Stimulated activated naive CD4-positive, alpha-beta T cell treated with Interleukin-2 at 50 U/mL for 16 hours (primary cell): ENCODE data around the gene ANXA11.
A peak's percentile ranks its signal among the peaks of the same experiment; 100 is the strongest.
"Not testable (repeated sequence)": the region's sequence is repeated elsewhere in the genome, so short reads cannot be mapped to it uniquely, and the experiment has no call there.

Experiments used
- DNase-seq: peaks from one replicate; lab custom pipeline; 2025; lab: John Stamatoyannopoulos, UW

Gene ANXA11

DNA sequence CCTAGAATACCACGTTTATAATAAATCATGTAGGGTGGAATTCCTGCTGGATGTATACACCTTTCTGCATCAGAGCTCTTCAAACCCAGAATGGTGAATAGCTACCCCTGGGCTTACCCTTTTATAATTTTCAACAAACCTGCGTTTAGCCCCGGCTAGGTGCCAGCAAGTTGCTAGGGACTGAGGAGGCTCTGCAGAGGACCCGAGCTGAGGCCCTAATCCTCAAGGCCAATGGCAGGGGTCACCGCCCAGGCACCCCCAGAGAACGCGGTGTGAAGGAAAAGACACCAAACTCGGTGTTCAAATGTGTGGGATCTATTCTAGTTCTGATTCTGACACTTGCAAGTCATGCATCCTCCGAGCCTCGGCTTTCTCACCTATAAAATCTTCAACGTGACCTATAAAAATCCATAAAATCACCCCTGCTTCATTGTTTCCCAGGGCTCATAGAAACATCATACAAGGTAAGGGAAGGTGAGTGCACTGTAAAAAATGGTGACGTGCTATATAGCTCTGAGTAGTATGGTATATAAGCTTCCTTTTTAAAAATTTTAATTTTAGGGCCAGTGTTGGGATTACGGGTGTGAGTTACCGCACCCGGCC, 2.5 kb upstream of the ANXA11 start:
- DNase-seq, result no peak

DNA sequence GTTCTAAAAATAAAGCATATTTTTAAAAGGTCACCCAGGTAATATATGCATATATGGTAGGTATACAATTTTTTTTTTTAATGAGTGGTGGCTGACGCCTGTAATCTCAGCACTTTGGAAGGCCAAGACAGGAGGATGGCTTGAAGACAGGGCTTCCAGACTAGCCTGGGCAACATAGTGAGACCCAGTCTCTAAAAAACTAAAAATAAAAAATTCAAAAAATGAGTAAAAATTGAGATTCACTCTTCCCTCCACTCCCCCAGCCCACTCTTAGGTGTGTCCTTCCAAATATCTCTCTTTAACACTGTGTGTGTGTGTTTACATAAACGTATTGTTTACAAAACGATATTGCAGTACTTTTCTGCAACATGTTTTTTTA, 929 bp upstream of the ANXA11 start:
- no peak for DNase-seq

DNA sequence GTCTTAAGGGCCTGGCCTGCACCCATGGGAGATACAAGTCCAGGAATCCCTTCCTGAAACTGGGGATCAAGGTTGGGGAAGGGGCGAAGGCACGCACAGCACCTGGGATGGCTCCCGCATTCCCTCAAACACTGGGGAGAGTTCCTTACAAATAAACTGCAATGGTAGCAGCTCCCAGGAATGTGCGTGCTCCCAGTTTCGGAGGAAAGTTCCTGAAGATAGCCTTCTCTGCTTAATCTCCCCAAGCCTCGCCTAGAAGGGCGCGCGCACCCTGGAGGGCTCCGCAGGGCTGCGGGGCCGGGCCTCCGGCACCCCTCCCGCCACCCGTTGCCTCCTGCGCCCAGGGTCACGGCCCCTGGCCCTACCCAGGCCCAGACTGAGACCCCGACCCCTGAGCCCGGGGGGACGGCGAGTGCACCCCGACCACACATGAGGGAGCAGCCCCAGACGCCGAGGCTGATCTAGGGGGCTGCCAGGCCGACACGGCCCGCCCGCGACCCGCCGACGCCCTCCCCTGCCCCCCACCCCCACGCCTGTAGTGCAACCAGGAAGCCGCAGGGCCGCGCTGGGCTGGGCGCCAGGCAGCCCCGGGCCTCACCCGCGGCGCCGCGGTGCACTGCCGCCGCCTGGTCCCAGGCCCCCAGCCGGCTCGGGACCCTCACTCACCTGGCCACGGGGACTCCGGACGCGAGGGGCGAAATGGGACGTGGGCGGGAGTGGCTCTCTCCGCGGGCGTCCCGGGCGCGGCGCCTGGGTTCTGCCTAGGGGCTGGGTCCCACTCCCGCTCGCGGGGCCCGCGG, 460 bp downstream of the ANXA11 start:
- DNase-seq, result peak; percentile 37

DNA sequence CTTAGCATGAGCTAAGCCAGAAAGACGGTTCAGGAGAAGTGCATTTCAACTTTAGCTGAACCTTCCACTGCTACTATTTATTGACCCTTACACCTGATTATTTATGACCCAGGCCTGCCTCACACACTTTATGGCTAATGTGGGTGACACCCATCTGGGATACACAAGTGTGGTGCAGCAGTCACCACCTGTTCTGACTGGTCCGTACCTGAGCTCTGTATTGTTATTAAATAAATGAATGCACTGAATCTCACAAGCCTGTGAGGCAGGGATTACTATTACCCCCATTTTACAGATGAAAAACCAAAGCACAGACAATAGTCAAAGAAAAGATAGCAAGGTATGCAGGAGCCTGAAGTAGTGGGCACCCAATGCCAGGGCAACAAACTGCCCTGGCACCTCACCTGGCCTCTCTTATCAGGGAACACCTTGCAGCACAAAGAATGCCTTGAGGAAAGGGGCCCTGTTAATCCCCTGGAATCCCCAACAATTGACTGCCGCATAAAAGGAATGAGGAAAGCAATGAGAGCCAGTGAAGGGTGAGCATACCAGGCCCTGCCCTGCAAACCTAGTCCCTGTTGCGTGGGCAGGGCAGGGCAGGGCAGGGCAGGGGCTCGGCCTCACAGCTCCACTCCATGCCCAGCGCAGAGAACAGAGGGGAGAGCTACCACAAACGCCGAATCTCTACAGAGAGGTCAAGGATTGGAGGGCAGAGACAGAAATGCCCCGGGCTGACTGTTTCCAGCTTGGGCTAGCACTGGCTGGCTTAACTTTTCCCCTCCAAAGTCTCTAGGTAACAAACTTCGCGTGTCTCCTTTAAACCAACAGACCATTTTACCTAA, 1.3 kb downstream of the ANXA11 start:
- DNase-seq, result no peak

DNA sequence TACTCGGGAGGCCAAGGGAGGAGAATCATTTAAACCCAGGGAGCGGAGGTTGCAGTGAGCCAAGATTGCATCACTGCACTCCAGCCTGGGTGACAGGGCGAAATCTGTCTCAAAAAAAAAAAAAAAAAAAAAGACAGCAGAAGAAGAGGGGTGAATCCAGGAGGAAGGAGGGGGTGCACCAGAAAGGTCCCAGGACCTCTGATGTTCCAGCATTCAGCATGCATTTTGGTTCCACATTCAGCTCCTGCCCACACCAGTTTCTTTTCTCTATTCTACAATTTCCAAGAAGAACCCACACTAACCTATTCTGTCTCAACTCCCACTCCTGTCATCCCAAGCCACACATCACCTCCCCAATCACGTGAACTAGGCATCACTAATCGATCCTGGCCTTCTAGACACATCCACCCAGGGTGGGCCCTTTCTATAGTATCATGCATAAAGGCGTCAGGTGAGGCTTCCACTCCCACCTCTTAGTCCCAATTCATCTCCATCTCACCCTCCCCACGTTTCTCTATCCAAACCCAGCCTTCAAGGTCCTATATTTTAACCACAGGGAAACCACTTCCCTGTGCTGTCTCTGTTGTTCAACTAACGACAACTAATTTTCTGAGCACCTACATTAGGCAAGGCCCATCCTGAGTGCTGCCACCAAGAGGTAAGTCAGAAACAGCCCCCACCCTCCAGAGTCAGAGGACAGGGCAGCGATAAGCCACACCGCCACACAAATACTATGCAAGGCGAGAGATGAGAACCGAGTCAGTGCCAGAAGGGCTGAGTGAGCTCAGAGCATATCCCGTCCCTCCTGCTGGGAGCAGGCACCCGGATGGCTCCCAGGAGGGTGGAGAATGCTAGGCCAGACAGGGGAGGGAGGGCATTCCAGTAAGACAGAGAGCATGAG, 2.2 kb downstream of the ANXA11 start:
- peak; percentile 67 for DNase-seq

DNA sequence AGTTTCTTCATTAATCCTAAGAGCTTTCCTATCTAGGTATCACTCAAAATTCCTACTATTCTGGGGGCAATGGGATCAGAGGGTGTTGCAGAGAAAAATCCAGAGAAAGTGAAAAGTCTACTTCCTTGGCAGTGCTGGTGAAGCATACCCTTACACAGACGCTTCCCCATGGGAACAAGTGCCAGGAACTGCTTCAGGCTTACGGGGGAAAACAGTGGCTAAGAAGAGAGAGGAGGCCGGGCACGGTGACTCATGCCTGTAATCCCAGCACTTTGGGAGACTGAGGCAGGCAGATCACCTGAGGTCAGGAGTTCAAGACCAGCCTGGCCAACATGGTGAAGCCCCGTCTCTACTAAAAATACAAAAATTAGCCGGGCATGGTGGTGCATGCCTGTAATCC, 2.8 kb downstream of the ANXA11 start:
- not testable (repeated sequence) for DNase-seq

DNA sequence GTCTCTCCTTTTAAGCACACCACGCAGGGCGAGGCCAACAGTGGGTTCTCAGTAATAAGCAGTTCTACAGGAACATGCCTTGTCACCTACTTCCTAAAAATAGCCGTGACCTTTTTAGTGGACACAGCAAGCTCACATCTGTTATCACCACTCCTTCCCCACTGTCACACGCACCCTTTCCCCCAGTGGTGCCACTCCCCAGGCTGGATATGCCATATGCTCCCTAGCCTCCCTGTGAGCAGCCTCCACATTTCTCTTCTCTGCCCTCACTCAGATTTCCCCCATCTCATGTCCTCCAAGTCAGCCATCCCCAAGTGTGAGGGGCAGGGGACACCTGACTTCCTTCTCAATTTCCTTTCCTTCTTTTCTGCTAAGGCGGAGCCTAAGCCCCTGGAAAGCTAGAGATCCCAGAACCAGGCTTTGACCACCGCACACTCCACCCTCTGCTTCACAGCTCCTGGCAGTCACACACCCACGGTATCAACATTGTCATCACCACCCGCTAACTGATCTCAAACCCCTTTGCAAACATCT, 3.7 kb downstream of the ANXA11 start:
- no peak for DNase-seq

DNA sequence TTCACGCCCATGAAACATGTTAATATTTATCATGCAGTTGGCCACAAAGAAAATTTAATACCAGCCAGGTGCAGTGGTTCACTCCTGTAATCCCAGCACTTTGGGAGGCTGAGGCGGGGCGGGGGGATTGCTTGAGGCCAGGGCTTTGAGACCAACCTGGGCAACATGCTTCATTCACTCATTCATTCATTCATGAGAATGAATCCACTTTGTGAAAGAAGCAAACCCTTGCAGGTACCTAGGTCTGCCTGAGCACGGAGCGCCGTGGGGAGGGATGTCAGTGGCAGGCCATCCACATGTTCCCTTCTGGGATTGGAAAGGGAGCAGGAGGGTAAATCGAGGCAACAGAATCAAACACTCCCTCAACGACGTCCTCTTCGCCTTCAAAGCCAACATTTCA, 4.7 kb downstream of the ANXA11 start:
- no peak for DNase-seq

DNA sequence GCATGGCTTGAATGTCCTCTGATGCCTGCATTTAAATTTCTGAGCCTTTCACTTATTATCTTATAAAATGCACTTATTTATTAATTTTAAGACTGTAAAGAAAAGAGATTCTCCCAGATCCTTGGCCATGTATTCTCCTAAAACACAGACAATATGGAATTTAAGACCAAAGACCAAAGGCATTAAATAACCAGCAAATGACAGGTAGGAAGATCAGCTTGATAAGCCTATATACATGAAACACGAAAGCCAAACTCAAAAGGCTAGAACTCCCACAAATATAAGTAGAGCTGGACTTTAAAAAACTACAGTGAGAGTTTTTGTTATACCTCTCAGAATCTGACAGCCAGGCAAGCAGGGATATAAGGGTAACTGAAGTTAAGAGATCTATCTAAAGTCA, 5.1 kb downstream of the ANXA11 start:
- no peak for DNase-seq

DNA sequence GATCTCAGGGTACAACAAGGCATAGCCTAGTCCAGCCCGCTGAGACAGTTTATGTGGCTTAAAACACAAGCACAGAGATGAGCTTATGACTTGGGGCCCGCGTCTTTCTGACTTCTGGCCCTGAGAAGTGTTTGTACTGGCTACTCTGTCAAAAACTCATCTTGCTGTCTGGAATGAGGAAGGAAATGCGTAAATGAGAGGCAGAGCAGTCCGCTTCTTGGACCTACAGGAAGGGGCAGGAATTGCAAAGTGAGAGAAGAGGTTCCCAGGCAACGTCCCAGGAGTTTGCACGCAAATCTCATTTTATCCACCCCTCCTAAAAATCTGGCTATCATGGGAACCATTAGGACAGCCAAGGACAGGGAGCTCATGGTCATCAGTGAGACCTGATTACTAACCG, 5.5 kb downstream of the ANXA11 start:
- DNase-seq, result no peak

DNA sequence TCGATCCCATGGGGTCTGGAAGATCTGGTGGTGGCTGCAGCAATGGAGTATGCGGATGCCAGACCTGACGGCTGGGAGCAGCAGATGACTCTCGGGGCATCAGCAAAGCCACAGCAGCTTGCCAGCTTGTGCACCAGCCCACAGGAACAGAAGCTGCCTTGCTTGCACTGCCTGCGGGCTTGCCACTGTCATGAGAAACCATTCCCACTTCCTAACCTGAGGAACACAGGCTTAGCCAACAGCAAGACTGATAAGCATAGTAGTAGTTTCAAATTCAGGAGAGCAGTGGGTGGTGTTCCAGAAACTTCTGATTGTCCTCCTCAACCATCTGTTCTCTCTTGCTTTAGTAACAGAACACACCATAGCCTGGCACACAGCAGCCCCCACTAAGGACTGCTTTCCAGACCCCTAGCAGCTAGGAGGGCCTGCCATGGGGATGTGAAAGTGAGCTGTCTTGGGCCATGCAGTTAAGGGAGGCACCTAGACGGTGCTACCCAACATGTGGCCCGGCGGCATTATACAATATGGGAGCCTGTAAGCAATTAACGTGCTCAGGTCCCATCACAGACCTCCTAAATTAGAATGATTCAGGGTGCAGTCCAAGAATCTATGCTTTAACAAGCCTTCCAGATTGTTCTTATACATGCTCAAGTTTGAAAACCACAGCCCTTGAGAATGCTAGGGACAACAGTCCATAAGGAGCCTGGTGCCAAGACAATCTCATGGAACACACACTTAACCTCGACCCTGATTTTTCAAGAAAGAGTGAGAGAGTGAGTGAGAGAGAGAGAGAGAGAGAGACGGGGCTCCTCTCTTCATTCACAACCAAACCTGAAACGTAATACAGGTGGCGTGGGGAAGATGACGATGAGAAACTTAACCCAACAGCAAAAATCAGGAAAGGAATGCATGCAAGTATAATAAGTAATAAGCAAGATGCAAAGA, 7.1 kb downstream of the ANXA11 start:
- DNase-seq, result no peak

DNA sequence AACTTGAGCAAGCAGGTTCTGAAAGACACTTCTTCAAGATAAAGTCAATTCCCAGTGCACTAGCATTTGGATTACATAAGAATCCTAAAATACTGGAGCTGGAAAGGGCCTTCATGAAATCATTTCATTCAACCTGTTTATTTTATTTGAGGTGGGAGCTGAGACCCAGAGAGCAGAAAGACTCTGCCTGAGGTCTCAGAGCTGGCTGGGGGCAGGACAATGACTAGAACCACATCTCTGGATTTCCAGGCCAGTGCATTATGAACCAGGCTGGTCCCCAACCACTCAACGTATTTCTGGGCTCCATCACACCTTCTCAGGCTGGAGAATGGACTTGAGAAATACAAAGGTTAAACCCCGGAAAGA, 8.4 kb downstream of the ANXA11 start:
- no peak for DNase-seq

DNA sequence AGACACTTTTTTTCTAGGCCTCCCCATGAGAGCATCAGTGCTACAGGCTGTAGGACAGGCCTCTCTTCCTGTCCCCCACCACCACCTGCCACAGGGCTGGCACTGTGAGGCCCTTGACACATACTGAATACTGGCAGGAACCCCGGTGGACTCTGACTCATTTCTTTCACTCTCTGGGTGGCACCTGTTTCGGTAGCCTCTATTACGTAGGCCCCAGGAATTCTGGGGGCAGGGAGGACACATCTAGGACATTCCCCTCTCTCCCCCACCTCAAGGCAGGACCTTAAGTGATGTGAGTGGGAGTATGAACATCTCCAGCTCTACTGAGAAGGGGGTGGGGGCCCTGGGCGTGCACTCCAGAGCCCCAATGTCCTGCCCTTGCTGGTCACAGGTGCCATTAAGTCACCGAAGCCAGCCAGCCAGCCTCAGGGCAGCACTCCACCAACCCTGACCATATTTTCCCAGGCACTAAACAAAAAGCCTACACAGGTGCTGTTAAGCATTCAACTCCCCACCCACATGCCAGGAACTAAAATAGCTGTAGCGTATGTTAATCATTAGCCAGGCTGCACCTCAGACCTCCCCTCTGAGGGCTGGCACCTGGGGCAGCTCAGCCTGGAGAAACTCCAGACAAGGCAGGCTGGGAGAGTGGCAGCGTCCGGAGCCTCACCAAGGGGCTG, 8.9 kb downstream of the ANXA11 start:
- DNase-seq, result peak; percentile 67

DNA sequence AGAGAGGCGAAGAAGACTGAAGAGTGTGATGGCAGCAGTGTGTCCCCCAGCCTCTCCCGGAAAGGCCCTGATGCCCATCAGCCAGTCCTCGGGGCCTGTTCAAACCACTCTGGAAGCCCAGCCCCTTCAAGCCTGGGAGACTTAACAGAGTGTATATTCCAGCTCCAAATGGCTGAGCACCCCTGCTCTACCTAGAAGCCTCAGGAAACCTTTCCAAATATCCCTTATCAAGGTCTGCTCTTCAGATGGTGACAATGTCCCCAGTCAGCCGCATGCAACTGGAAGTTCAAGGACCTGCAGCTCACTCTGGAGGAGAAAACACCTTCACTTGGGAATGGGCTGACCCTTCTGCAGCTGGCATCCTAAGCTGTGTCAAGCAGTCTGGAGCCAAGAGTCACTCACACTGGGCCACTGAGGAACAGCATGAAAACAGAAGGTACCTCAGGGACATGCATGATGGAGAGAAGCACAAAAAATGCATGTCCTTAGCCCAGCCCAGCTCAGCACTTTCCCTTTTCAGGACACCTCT, 10.2 kb downstream of the ANXA11 start:
- DNase-seq, result no peak

DNA sequence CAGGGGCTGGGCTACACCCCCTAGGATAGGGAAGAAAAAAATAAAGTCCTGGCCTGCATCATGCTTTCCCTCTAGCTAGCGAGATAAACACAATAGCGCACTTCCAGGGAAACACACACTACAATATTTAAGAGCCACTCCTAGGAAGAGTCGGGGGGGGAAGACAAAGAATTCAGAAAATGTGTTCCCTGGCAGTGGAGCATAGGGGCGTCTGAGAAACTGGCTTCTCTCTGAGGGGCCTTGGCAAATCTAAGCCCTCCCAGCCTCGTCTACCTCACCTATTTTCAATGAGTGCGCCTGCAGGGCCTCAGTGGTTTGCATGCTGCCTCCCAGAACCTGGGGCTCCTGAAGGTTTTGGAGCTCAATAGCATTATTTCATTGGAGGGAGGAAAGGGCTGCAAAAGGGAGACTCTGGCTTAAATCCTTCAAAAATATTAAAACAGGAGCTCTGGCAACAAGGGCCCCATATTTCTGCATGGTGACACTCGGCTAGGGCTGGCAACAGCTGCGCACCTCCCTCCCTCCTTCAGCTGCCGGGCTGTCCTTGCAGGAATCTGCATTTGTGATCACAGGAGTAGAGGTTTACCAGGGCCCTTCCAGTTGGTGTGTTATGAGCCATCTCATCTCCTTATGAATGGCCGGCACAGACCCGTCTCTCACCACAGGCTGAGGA, 10.8 kb downstream of the ANXA11 start:
- DNase-seq, result no peak

DNA sequence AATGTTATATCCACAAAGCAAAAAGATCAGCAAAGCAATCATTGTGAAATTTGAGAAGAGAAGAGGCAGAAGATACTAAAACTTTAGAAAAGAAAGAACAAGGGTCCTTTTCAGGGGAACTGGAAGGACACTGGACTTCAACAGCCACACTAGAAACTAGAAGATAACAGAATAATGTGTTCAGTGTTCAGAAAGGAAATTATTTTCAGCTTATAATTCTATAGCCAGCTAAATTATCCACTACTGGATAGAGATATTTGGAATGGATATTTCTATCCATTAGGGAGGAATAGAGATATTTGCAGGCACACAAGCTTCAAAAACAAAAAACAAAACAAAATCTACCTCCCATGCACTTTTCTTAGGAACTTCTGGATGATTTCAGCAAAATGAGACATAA, 12.8 kb downstream of the ANXA11 start:
- DNase-seq, result no peak

DNA sequence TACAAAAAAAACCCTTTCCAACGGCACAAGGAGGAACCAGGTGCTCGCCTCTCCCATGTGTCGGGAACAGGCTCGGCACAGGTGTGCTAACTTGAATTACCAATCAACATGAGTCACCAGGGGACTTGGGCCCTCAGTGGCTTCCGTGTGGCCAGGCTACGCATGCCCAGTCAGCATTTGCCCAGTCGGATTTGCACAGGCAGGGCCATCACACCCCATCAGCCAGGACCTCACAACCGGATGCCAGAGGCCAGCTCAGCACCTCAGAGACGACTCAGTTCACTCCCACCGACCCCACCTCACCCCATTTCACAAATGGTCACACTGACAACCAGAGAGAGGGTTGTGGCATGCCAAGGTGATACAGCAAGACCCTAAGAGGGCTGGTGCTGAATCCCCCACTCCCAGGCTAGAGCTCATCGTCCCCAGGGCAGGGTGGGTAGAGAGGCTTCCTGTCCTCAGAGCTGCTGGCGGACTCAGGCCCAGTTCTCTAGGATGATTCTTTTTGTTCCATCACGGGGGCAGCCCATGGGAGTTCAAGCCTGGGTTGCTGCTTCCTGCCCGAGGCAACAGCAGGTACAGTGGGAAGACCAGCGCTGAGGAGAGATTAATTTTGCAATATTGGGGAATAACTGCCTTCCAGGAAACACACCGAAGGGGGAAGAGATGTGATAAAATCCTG, 13.6 kb downstream of the ANXA11 start:
- no peak for DNase-seq

DNA sequence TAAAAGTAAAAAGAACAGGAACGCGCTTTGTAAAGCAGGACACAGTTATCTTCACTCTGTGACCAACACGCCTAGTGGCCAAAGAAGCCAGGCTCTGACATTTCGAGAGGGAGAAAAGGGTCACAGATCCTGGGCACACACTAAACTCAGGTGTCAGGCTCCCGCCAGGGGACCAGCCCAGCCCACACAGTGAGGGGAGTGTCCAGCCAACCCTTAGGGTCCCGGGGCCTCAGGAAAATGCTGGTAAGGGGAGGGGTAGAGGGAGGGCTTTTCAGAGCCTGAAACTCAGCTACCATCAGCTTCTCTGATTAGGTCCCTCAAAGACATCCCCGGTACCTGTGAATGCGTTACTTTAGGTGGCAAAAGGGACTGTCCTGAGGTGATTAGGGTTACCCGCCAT, 16.6 kb downstream of the ANXA11 start:
- no peak for DNase-seq
